ENCODE data around the gene EMX2. TPM values are rescaled to one million over a fixed set of nuclear protein-coding genes. Genes with fewer than 3 reads are reported as not detected.

Gene EMX2
- total and polyA plus RNA-seq, 7 donors, result 0.69 to 3.4 (median 1.2) TPM

DNA sequence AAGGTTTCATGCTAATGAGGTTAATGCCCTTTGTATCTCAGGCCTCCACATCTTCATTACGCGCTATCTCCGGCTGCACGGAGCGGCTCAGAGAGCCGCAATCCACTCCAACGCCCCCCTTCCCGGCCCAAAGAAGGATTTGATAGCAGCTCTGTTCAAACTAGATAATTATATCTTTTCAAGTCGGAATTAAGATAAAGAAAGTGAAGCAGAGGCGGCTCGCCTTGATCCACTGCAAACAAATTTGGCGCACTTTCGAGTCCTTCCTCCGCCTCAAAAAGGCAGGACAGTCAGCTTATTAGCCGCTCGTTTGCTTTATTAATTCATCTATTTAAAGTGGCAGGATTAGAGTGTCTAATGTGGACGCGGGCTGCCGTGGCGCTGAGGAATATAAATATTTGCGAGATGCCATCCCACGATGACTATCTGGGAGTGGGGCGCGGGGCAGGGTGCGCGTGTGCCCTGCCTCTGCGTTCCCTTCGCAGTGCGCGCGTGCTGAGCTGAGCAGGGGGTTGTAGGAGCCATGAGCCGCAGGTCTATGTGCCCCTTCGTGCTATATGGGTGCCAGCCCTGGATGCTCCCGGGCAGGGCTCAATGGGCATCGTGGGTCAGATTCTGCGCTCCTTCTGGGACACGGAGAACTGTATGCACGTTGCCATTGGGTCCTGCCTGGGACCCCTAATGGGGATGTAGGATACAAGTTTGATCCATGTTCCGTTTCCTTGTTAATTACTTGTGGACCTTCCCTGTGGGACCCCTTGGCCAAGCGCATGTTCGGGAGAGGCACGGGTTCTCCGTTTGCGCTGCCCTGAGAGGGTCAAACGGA, 9.0 kb downstream of the EMX2 start:
- Histone ChIP-seq H3K27me3 (ENCODE audit: insufficient read depth in 3 of 3, low read length in 2 of 3) (peaks cover 0 to 79% (median 19%) of the 10 kb centered on the region in 3 donors), H3K27ac (peak overlapping the region; percentile 8), H3K36me3 (ENCODE audit: insufficient read depth in 1 of 2, low read depth in 1 of 2) (no peaks in the 10 kb centered on the region), H3K4me3 (peak overlapping the region; percentile 51), H3K9me3 (no peaks in the 10 kb centered on the region), H3K4me1 (peaks cover 31% of the 10 kb centered on the region)
- intact Hi-C loops (cut with DNase I), result no loop called here
- DNase-seq (no peak), ATAC-seq (no peak)
- 20 to 25% (median 23%) methylated on average over 44 to 45 of the region's 45 CpGs for WGBS, 3 donors
- TF ChIP-seq, protein P1, sequence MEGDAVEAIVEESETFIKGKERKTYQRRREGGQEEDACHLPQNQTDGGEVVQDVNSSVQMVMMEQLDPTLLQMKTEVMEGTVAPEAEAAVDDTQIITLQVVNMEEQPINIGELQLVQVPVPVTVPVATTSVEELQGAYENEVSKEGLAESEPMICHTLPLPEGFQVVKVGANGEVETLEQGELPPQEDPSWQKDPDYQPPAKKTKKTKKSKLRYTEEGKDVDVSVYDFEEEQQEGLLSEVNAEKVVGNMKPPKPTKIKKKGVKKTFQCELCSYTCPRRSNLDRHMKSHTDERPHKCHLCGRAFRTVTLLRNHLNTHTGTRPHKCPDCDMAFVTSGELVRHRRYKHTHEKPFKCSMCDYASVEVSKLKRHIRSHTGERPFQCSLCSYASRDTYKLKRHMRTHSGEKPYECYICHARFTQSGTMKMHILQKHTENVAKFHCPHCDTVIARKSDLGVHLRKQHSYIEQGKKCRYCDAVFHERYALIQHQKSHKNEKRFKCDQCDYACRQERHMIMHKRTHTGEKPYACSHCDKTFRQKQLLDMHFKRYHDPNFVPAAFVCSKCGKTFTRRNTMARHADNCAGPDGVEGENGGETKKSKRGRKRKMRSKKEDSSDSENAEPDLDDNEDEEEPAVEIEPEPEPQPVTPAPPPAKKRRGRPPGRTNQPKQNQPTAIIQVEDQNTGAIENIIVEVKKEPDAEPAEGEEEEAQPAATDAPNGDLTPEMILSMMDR (IDR thresholded peaks at IDR 0.05), result no peak

DNA sequence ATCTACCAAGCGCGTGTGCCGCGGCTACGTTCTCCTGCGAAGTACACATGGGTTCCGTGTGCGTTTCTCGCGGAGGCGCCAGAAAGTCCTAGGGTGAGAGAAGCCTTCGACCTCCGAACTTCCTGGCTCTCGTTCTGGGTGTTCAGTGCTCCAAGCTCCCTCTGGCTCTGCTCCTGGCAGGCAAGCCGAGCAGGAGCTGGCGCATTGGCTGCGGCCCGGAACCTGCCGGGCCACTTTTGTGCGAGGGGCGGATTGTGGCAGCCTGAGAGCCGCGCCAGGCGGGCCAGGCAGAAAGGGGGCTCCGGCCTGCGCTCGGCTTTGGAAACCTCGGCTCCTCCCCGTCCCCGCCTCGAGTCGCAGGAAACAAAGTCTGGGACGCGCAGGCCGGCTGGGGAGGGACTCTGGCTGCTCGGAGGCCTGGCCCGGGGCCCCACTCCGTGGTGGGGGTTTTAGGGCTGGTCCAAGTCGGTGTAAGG, 9.6 kb downstream of the EMX2 start:
- 5 to 10% (median 7%) methylated on average over 38 to 39 of the region's 39 CpGs for WGBS, 3 donors
- no peaks in the 10 kb centered on the region for H3K9me3 ChIP-seq
- H3K36me3 ChIP-seq (ENCODE audit: insufficient read depth in 1 of 2, low read depth in 1 of 2), result no peaks in the 10 kb centered on the region
- DNase-seq, result peak in 1 of 2 donors; percentile 59
- H3K27ac ChIP-seq, result peak overlapping the region; percentile 8
- H3K4me1 ChIP-seq, result peaks cover 31% of the 10 kb centered on the region
- H3K27me3 ChIP-seq (ENCODE audit: insufficient read depth in 3 of 3, low read length in 2 of 3), result peaks cover 0 to 72% (median 19%) of the 10 kb centered on the region in 3 donors
- TF ChIP-seq, protein P1 (IDR thresholded peaks at IDR 0.05), result no peak
- H3K4me3 ChIP-seq, result peak overlapping the region; percentile 51
- intact Hi-C loops (cut with DNase I), result no loop called here
- peak in 1 of 4 donors; percentile 33 for ATAC-seq

DNA sequence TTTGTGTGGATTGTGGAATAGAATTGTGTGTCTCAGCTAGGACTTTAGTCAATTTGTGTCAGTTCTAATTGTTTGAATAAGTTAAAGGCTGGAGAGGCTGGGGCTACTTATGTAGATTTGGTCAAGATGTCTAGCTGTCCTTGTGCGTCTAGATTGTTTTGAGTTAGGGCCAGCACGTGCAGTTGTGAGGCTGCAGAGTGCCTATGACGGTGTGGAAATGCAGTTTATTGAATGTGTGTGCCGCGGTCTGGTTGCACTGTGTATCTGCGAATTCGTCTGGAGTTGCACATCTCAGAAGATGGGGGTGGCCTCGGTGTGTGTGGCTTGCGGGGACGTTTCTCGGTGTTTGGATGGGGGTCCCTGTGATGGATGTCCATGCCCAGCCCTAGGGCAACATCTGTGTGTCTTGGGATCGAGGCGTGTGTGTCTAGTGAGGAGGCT, 10.2 kb downstream of the EMX2 start:
- H3K36me3 ChIP-seq (ENCODE audit: insufficient read depth in 1 of 2, low read depth in 1 of 2), result no peaks in the 10 kb centered on the region
- ATAC-seq (no peak), DNase-seq (no peak)
- intact Hi-C loops (cut with DNase I), result no loop called here
- 20 to 32% (median 28%) methylated on average over 13 of the region's 13 CpGs for WGBS, 3 donors
- TF ChIP-seq, protein P1 (IDR thresholded peaks at IDR 0.05), result no peak
- H3K4me3 ChIP-seq, result peak overlapping the region; percentile 51
- no peak overlapping the region for H3K27ac ChIP-seq
- peaks cover 31% of the 10 kb centered on the region for H3K4me1 ChIP-seq
- no peaks in the 10 kb centered on the region for H3K9me3 ChIP-seq
- peaks cover 0 to 67% (median 18%) of the 10 kb centered on the region in 3 donors for H3K27me3 ChIP-seq (ENCODE audit: insufficient read depth in 3 of 3, low read length in 2 of 3)

DNA sequence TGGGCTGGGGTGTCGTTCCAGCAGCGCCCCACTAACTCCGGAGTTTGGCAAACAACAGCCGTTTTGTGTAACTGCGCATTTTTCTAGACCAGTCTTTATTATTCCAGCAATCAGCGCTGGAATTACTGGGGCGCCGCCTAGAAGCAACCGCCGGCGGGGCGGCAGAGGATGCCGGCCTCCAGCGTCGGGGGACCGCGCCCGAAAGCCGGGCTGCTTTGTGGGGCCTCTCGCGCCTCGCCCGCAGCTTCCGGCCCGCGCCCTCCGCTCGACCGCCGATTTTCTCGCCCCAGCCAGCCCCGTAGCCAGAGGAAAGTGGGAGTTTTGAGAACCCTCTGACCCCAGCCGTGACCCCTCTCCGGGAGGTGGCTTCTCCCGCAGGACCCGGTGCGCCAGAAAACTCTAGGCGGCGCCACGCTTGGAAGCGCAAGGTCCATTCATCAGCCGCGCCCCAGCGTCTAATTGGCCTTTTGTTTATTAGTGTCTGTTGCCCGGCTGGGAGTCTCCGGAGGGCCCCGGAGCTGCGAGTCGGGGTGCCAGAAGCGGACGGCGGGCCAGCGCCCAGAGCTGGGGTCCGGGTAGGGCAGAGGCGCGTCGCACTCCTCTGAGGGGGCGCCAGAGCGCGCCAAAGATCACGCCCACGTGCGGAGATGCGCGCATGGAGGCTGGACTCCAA, 10.7 kb downstream of the EMX2 start:
- Histone ChIP-seq H3K27me3 (ENCODE audit: insufficient read depth in 3 of 3, low read length in 2 of 3) (peaks cover 0 to 61% (median 17%) of the 10 kb centered on the region in 3 donors), H3K27ac (no peak overlapping the region)
- intact Hi-C loops (cut with DNase I), result no loop called here

More for the DNA sequence above, 10.7 kb downstream of the EMX2 start:
- TF ChIP-seq, protein P1 (IDR thresholded peaks at IDR 0.05), result peak; percentile 8
- Histone ChIP-seq H3K4me3 (peak overlapping the region; percentile 49), H3K9me3 (no peaks in the 10 kb centered on the region), H3K36me3 (ENCODE audit: insufficient read depth in 1 of 2, low read depth in 1 of 2) (no peaks in the 10 kb centered on the region), H3K4me1 (peaks cover 31% of the 10 kb centered on the region)
- ATAC-seq, result peak; percentile 10 to 47 (median 37)
- DNase-seq, result peak in 1 of 2 donors; percentile 60
- WGBS, 3 donors, result 4 to 7% (median 5%) methylated on average over 62 to 65 of the region's 65 CpGs

Measured in psoas muscle (tissue), 8 donors.